HS-27A (cell line): Measurements from ENCODE around the gene PMEPA1.

Source experiments
- DNase-seq: peaks from one replicate; pipeline ENCODE4 v3.0.0-alpha.2; 2012; ENCODE audit warnings: low read depth, missing footprints

The PMEPA1 gene

GRCh38 chr20:57605878-57606277 lies 103.9 kb downstream of the PMEPA1 start:
- DNase-seq = no peak

DNA sequence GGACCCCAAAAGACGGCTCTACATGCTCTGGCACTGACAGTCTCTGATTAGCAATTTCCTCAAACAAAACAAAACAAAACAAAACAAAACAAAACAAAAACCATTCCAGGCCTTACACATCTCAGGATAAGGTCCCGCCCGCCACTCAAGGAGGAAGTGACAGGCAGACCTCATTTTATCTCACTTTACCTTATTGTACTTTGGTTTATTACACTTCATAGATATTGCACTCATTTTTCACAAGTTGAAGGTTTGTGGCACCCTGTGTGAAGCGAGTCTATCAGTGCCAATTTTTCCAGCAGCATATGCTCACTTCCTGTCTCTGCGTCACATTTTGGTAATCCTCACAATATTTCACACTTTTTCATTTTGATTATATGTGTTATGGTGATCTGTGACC lies 104.8 kb downstream of the PMEPA1 start:
- no peak for DNase-seq

DNA sequence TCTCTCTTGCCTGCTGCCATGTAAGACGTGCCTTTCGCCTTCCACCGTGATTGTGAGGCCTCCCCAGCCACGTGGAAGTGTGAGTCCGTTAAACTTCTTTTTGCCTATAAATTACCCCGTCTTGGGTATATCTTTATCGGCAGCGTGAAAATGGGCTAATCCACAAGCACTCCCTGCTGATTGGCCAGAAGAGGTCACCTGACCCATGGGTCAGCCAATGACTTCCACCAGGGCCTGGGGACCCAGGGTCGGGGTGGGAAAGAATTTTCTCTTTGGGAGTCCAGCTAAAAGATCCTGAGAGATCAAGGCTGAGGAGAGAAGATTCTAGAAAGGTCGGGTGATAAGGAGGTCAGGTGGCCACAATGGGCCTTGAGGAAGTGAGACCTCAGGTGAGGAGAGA lies 106.7 kb downstream of the PMEPA1 start:
- DNase-seq = no peak

GRCh38 chr20:57601737-57602136 lies 108.1 kb downstream of the PMEPA1 start:
- no peak for DNase-seq

DNA sequence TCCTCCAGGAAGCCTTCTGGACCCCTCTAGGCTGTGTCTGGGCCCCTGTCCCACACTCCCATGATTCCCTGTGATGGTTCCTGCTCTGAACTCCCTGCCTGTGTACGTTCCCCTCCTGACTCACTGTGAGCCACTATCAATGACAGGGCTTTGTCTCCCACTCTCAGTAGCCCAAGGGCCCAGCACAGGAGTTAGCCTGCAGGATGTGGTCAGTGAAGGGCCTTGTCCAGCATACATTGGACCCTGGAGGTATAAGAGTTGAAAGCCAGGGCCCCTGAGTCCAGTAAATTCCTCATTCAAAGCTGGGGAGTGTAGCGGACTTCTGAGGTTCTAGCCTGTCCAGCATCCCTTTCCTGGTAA lies 108.6 kb downstream of the PMEPA1 start:
- DNase-seq = no peak

DNA sequence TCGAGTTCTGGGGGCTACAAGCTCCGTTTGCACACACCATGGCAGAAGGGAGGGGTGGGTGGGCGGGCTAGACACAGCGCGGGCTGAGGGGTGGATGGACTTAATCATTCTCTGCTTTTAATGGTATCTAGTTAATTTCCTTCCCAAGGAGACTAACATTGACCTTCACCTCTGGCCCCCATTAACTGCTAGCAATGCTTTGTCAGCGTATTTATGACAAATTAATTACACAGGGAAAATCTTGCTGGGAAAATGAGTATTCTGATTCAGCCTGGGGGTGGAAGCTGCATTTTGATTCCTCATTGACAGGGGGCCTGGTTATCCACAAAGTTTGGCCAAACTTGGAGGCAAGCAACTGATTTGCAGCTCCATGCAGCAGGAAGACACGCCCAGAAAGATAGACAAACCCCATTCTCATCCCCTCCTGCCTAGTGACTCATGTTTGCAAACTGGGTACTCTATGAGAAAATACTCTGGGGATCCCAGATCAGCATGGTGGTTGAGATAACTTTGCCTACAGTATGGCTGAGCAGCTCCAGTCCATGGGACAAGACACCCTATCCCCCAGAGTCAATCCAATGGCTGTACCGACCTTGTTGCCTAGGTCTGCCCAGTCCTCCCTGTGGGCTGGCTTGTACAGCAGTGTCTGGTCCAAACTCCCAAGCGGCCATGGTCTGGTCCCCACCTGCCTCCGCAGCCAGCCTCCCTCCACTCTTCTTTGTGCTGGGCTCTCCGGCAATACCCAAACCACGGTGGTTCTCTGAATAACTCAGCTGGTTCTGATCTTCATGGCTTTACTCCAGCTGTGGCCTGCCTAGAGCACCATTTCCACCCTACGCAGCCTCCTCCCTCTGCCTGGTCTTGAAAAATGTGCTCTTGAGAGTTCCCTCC lies 109.2 kb downstream of the PMEPA1 start:
- no peak for DNase-seq

DNA sequence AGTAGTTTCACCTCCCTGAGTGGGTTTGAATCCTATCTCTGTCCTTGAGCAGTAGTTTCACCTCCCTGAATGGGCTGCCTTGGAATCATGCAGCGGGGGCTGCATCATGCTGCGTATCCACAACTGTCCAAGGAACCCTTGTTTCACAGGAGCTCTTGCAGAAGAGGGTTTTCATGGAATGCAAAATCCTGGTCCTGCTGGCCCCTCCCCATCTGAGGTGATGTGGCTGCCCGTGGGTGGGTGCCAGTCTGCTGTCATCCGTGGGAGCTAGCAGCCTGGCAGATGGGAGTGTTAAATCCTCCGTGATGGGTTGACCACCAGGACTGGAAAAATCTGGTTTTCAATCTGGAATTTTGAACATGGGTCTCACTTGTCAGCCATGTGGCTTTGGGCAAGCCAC lies 111.3 kb downstream of the PMEPA1 start:
- no peak for DNase-seq
